ENCODE data around the gene PEAK3. TPM values are rescaled to one million over a fixed set of nuclear protein-coding genes. Genes with fewer than 3 reads are reported as not detected.

The PEAK3 gene
- total RNA-seq, 1 donor from 2014 or later = 4.7 TPM

GRCh38 chr19:2274185-2274711 is 7.7 kb downstream of the PEAK3 start:
- Histone ChIP-seq H3K4me3 (peak overlapping the region in 1 of 2 donors; percentile 53), H3K36me3 (peaks cover 26 to 34% of the 10 kb centered on the region in 2 donors), H3K4me1 (peaks cover 22 to 33% of the 10 kb centered on the region in 2 donors), H3K9me3 (no peaks in the 10 kb centered on the region), H3K27ac (peak overlapping the region; percentile 62 to 82), H3K27me3 (no peaks in the 10 kb centered on the region)
- intact Hi-C loops (cut with DNase I) = no loop called here
- no peak for TF ChIP-seq CTCF (IDR thresholded peaks at IDR 0.05)
- no peak for DNase-seq (ENCODE audit: low spot score in 2 of 2)

GRCh38 chr19:2273356-2274184 is 8.4 kb downstream of the PEAK3 start:
- peak; percentile 97 to 99 (median 97) for TF ChIP-seq CTCF (IDR thresholded peaks at IDR 0.05)
- Histone ChIP-seq H3K9me3 (no peaks in the 10 kb centered on the region), H3K36me3 (peaks cover 26 to 34% of the 10 kb centered on the region in 2 donors), H3K4me3 (peak overlapping the region; percentile 8 to 53), H3K27me3 (no peaks in the 10 kb centered on the region), H3K4me1 (peaks cover 22 to 34% of the 10 kb centered on the region in 2 donors), H3K27ac (peak overlapping the region; percentile 62 to 82)
- DNase-seq (ENCODE audit: low spot score in 2 of 2) = peak in 1 of 2 donors; percentile 86
- intact Hi-C loops (cut with DNase I) = loop anchor here (1.0 kb wide), 2 partner anchors 37 to 117 kb away; partner anchors contain the start of genes PLEKHJ1 and SF3A2

- no peaks in the 10 kb centered on the region for H3K9me3 ChIP-seq
- peak overlapping the region; percentile 99 to 100 for H3K27ac ChIP-seq
- intact Hi-C loops (cut with DNase I) = loop anchor here (2.0 kb wide), 1 partner anchor 57 kb away; the partner anchor contains the start of genes LSM7 and SPPL2B
- peaks cover 24 to 32% of the 10 kb centered on the region in 2 donors for H3K36me3 ChIP-seq
- peak overlapping the region; percentile 95 to 96 for H3K4me3 ChIP-seq
- peaks cover 22 to 46% of the 10 kb centered on the region in 2 donors for H3K4me1 ChIP-seq
- no peak for TF ChIP-seq CTCF (IDR thresholded peaks at IDR 0.05)
- no peaks in the 10 kb centered on the region for H3K27me3 ChIP-seq
- peak in 1 of 2 donors; percentile 75 for DNase-seq (ENCODE audit: low spot score in 2 of 2)
Measured at GRCh38 chr19:2271234-2272103, 10.5 kb downstream of the PEAK3 start.

- Histone ChIP-seq H3K4me1 (peaks cover 17 to 48% of the 10 kb centered on the region in 2 donors), H3K9me3 (no peaks in the 10 kb centered on the region), H3K27ac (peak overlapping the region; percentile 99 to 100), H3K4me3 (peak overlapping the region; percentile 95 to 96), H3K27me3 (no peaks in the 10 kb centered on the region), H3K36me3 (peaks cover 19 to 25% of the 10 kb centered on the region in 2 donors)
- TF ChIP-seq CTCF (IDR thresholded peaks at IDR 0.05) = no peak
- intact Hi-C loops (cut with DNase I) = loop anchor here (2.0 kb wide), 1 partner anchor 58 kb away; the partner anchor contains the start of genes LSM7 and SPPL2B
- peak; percentile 62 to 93 for DNase-seq (ENCODE audit: low spot score in 2 of 2)
Measured at GRCh38 chr19:2270423-2271233, 11.3 kb downstream of the PEAK3 start.

- Histone ChIP-seq H3K4me3 (peak overlapping the region; percentile 95 to 96), H3K9me3 (no peaks in the 10 kb centered on the region), H3K27me3 (no peaks in the 10 kb centered on the region), H3K27ac (peak overlapping the region; percentile 99 to 100), H3K36me3 (peaks cover 19 to 20% of the 10 kb centered on the region in 2 donors), H3K4me1 (peaks cover 17 to 45% of the 10 kb centered on the region in 2 donors)
- intact Hi-C loops (cut with DNase I) = loop anchor here (2.0 kb wide), 1 partner anchor 59 kb away; the partner anchor contains the start of genes LSM7 and SPPL2B
- no peak for TF ChIP-seq CTCF (IDR thresholded peaks at IDR 0.05)
- no peak for DNase-seq (ENCODE audit: low spot score in 2 of 2)
Measured at GRCh38 chr19:2270157-2270422, 11.9 kb downstream of the PEAK3 start.

Measured in ascending aorta (tissue), 2 donors.